Lower leg skin (tissue), 4 donors: ENCODE data around the gene CLCN3. TPM values are rescaled to one million over a fixed set of nuclear protein-coding genes. Genes with fewer than 3 reads are reported as not detected.

Source experiments
- DNase-seq, 2 donors: peaks; one replicate each; pipeline ENCODE4 v3.0.0-alpha.2; 2019; ENCODE audit warnings: low spot score in 2 of 2
- H3K4me3 ChIP-seq: fragments of 200-600 bp; sonication (generic); 2 replicates; pipeline ENCODE4 v1.5.1; 2017; ENCODE audit warnings: mild to moderate bottlenecking, low read depth; ENCODE audit not compliant: poor library complexity, severe bottlenecking
- POLR2A ChIP-seq, 2 donors: fragments of 450-650 bp; IDR thresholded peaks; one replicate each; pipeline ENCODE4 v1.6.1; 2016 to 2017; ENCODE audit warnings: antibody characterized with exemption in 2 of 2, mild to moderate bottlenecking in 1 of 2, moderate library complexity in 1 of 2
- WGBS, 2 donors: methylation state at CpG; one replicate each; pipeline ENCODE4 v1.1.5; 2018; 5-methylcytosine and 5-hydroxymethylcytosine counted together
- intact Hi-C: fragments of 100-400 bp; cut with DNase I; formaldehyde crosslinking; loops from one replicate; pipeline ENCODE4 v1.15.0; 2023; ENCODE audit warnings: low total_unique reads
- total RNA-seq, 4 donors: library from RNA; depleted of rRNA; stranded (reverse); fragments of >200 nt; gene quantifications; one replicate each; pipeline ENCODE4 v1.1.0, GENCODE V29; 2016
- TF ChIP-seq, protein P1 (sequence below), 3 donors: fragments of 450-650 bp; IDR thresholded peaks; one replicate each; pipeline ENCODE4 v1.5.1; 2016; ENCODE audit warnings: antibody characterized with exemption in 3 of 3, mild to moderate bottlenecking in 3 of 3, moderate library complexity in 2 of 3

CLCN3 gene
- total RNA-seq, 4 donors from 2014 or later = 32.8 to 75.4 (median 57.8) TPM

DNA sequence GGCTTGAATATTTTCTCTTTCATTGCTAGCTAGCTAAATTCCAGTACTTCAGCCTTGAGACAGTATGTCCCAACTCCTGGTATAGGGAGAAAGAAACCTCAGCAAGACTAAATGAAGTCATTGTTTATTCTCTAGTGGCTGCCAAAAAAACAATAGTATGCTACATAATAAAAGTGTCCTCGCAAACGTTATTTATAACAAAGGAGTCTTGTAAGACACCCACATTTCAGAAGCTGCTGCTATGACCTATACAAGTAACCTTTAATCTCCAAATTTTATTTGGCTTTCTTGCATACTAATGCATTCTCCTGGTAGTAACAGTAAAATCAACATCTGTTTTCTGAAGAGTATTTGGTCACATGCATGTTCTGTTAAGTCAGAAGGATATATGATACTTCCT lies 36.8 kb upstream of the CLCN3 start:
- 37 to 48% methylated on average over 2 of the region's 2 CpGs for WGBS, 2 donors
- TF ChIP-seq POLR2A (IDR thresholded peaks at IDR 0.05) = no peak
- TF ChIP-seq, protein P1, sequence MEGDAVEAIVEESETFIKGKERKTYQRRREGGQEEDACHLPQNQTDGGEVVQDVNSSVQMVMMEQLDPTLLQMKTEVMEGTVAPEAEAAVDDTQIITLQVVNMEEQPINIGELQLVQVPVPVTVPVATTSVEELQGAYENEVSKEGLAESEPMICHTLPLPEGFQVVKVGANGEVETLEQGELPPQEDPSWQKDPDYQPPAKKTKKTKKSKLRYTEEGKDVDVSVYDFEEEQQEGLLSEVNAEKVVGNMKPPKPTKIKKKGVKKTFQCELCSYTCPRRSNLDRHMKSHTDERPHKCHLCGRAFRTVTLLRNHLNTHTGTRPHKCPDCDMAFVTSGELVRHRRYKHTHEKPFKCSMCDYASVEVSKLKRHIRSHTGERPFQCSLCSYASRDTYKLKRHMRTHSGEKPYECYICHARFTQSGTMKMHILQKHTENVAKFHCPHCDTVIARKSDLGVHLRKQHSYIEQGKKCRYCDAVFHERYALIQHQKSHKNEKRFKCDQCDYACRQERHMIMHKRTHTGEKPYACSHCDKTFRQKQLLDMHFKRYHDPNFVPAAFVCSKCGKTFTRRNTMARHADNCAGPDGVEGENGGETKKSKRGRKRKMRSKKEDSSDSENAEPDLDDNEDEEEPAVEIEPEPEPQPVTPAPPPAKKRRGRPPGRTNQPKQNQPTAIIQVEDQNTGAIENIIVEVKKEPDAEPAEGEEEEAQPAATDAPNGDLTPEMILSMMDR (IDR thresholded peaks at IDR 0.05) = no peak
- H3K4me3 ChIP-seq = no peak overlapping the region
- intact Hi-C loops = no loop called here
- DNase-seq = no peak

DNA sequence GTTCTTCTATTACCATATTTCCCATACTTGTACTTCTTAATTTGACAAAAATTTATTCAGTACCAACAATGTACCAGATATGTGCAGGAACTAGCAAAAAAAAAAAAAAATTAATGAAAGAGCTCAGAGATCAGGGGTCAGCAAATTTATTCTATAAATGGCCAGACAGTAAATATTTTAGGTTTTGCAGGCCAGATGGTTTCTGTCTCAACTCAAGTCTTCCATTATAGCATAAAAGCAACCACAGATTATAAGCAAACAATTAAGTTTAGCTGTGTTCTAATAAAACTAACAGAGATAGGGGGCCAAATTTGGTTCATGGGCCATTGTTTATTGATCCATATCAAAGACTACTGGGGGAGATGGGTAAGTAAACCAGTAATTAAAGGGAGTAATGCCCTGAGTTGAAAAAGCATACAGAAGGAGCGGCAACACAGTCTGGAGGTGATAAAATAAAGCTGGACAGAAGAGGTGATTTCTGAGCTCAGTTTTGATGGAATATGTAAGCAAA lies 27.3 kb upstream of the CLCN3 start:
- DNase-seq = no peak
- H3K4me3 ChIP-seq = no peak overlapping the region
- intact Hi-C loops = no loop called here
- WGBS, 2 donors = 100% methylated on average over 1 of the region's 1 CpG
- no peak for TF ChIP-seq POLR2A (IDR thresholded peaks at IDR 0.05)
- TF ChIP-seq, protein P1 (IDR thresholded peaks at IDR 0.05) = no peak

DNA sequence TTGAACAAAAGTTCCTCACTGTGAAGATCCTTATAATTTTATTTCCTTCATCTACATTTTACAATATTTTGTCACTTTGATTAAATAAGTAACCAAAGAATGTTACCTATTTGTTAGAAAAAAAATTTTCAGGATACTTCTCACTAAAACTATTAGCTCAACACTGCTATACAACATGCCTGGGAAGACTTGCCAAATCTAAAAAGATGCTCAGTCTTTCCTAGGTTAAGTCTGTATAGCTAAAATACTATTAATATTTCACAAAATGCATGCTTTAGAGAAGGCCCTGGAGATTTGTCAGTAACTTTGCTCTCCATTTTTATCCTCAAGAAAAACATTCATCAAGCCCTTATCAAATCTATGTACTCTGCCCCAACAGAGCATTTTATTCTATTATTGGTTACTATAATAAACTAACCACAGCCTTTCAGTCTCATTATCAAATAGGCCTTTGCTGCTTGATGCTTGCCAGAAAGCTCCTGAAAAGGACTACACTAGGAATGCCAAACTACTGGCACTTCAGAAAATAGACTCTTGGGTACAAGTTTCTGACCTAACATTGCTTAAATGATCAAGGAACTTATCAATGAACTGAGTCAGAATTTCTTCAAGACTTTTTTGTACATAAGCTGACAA lies 25.7 kb upstream of the CLCN3 start:
- intact Hi-C loops = no loop called here
- no peak for TF ChIP-seq POLR2A (IDR thresholded peaks at IDR 0.05)
- TF ChIP-seq, protein P1 (IDR thresholded peaks at IDR 0.05) = no peak
- no peak overlapping the region for H3K4me3 ChIP-seq
- DNase-seq = no peak

DNA sequence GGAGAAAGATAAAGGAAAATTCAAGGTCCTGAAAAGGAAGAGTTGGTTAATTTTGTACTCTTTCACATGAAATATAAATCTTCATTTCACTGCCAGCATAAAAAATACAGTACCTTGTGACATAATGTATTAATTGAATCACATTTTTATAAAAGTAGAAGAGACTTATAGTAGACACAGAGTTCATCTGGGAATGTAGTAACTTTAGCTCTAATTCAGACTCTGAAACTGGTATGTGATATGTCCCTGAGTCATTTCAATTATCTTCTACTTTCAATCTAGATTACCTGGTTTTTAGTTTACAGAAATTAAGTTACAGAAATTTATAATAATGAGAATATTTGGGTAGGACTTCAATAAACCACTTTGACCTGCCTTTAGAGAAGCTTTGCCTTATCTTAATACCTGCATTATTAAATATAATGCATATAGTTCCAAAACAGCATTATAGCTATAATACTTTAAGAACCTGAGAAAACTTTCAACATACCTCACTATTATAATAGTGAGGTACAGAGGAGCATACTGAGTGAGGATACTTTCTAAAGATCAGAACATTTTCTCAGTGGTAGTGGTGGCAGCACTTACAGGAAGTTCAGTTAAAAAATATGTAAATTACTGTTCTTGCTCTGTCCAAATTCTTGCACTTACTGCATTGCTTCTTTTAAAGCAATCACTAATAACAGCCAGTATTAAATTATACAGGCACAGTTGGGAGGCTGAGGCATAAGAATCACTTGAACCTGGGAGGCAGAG lies 19.2 kb upstream of the CLCN3 start:
- intact Hi-C loops = no loop called here
- no peak for DNase-seq
- H3K4me3 ChIP-seq = no peak overlapping the region
- TF ChIP-seq, protein P1 (IDR thresholded peaks at IDR 0.05) = no peak
- TF ChIP-seq POLR2A (IDR thresholded peaks at IDR 0.05) = no peak

DNA sequence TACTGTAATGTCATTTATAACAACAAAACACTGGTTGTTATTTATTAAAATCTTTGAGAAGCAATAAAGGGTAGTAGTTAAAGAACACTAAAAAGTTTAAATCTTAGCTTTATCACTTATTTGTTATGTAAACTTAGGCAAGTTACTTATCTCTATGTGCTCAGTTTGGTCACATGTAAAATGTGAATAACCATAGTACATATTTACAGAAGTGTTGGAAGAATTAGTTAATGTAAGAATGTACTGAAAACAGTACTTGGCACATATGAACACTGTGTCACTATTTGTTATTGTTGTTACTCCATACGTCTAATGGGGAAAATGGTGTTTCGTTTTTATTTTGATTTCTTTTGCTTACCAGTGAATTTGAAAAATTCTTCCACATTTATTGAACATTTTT lies 17.1 kb upstream of the CLCN3 start:
- H3K4me3 ChIP-seq = no peak overlapping the region
- intact Hi-C loops = no loop called here
- no peak for TF ChIP-seq POLR2A (IDR thresholded peaks at IDR 0.05)
- TF ChIP-seq, protein P1 (IDR thresholded peaks at IDR 0.05) = no peak
- no peak for DNase-seq
- 94 to 95% methylated on average over 2 of the region's 2 CpGs for WGBS, 2 donors
